Measurements from ENCODE around the gene SAMD11. TPM values are rescaled to one million over a fixed set of nuclear protein-coding genes. Genes with fewer than 3 reads are reported as not detected.

Gene SAMD11
- total RNA-seq, 1 experiment from 2014 or later, result 13.5 TPM

- Histone ChIP-seq H3K27ac (ENCODE audit: insufficient read length, low read depth, low read length) (no peak overlapping the region), H2AFZ (ENCODE audit: low read length) (no peak overlapping the region), H3K27me3 (ENCODE audit: insufficient read depth, low read length) (peaks cover 30% of the 10 kb centered on the region)
These were observed 20.0 kb downstream of the SAMD11 start for GRCh38 chr1:943545-944340.

More at GRCh38 chr1:943545-944340, 20.0 kb downstream of the SAMD11 start:
- H4K8ac ChIP-seq (replicated peaks; ENCODE audit: insufficient read length, low read depth, low read length), result no peak overlapping the region
- no peak overlapping the region for H2AK5ac ChIP-seq (ENCODE audit: insufficient read length, low read length)
- H3K4ac ChIP-seq (ENCODE audit: low read depth, low read length), result no peak overlapping the region
- no peak for TF ChIP-seq CTCF (conservative IDR thresholded peaks at IDR 0.05)
- H3K9me3 ChIP-seq (ENCODE audit: control insufficient read depth, low read depth, low read length), result no peaks in the 10 kb centered on the region
- H2BK120ac ChIP-seq (ENCODE audit: low read depth, low read length, poor library complexity, severe bottlenecking), result no peak overlapping the region
- no peaks in the 10 kb centered on the region for H3K9me3 Mint-ChIP-seq
- no peak overlapping the region for H3K23ac ChIP-seq (ENCODE audit: insufficient read length, low read depth, low read length)
- no peaks in the 10 kb centered on the region for H3K79me2 ChIP-seq (ENCODE audit: insufficient read depth, low read length)
- no peak overlapping the region for H3K9ac ChIP-seq (ENCODE audit: extremely low read depth, insufficient read length, low read length)
- no peak for DNase-seq
- H3K14ac ChIP-seq (ENCODE audit: insufficient read depth, low read length), result no peak overlapping the region
- no peaks in the 10 kb centered on the region for H3K4me1 ChIP-seq (ENCODE audit: insufficient read depth, low read length)
- no peak overlapping the region for H3K18ac ChIP-seq (ENCODE audit: insufficient read length, low read depth, low read length)
- no peak overlapping the region for H3K56ac ChIP-seq (ENCODE audit: insufficient read length, low read depth, low read length)
- H3K27ac Mint-ChIP-seq, result no peak overlapping the region; a peak in 1 of 7 replicates
- H4K5ac ChIP-seq (ENCODE audit: insufficient read length, low read depth, low read length), result no peak overlapping the region
- H3K36me3 Mint-ChIP-seq (ENCODE audit: insufficient read depth in 1 of 3, low read depth in 3 of 3), result peaks cover 13 to 40% (median 30%) of the 10 kb centered on the region in 3 experiments; a peak in 6 of 7 replicates
- H2BK12ac ChIP-seq (ENCODE audit: insufficient read length, low read depth, low read length), result no peak overlapping the region
- H3K4me2 ChIP-seq (ENCODE audit: insufficient read depth, insufficient read length, low read length), result no peak overlapping the region
- no peak overlapping the region for H2BK20ac ChIP-seq (ENCODE audit: low read depth, low read length, poor library complexity, severe bottlenecking)
- peaks cover 6% of the 10 kb centered on the region for H3K23me2 ChIP-seq (ENCODE audit: insufficient read length, low read depth, low read length, poor library complexity, severe bottlenecking)
- no peak overlapping the region for H3K4me3 Mint-ChIP-seq
- no peaks in the 10 kb centered on the region for H3K79me1 ChIP-seq (ENCODE audit: insufficient read depth, low read depth, low read length, poor library complexity, severe bottlenecking)
- no peak overlapping the region for H2BK15ac ChIP-seq (ENCODE audit: low read depth, low read length)
- peaks cover 38% of the 10 kb centered on the region for H3K27me3 Mint-ChIP-seq (ENCODE audit: low read depth)
- no peak overlapping the region for H2BK5ac ChIP-seq (ENCODE audit: insufficient read length, low read length)
- no CpG with 5 or more reads among the region's 27 CpGs for WGBS (ENCODE audit: extremely low coverage, insufficient read length, low lambda C conversion rate)
- peaks cover 3 to 25% of the 10 kb centered on the region in 2 experiments for H3K4me1 Mint-ChIP-seq
- H3T11ph ChIP-seq (ENCODE audit: low read length), result no peak overlapping the region
- H4K20me1 ChIP-seq (ENCODE audit: control insufficient read depth, insufficient read depth, insufficient read length), result no peaks in the 10 kb centered on the region
- H4K91ac ChIP-seq (ENCODE audit: insufficient read length, low read depth, low read length), result no peak overlapping the region

Data from H9 (cell line).